Endothelial cell of hepatic sinusoid (primary cell): ENCODE data around the gene TTLL5.

Experiments
- in situ Hi-C: cut with HindIII; loops from 2 replicates; pipeline ENCODE4 v1.10.0; 2017; ENCODE audit warnings: low sequenced_read_pairs

The TTLL5 gene

DNA sequence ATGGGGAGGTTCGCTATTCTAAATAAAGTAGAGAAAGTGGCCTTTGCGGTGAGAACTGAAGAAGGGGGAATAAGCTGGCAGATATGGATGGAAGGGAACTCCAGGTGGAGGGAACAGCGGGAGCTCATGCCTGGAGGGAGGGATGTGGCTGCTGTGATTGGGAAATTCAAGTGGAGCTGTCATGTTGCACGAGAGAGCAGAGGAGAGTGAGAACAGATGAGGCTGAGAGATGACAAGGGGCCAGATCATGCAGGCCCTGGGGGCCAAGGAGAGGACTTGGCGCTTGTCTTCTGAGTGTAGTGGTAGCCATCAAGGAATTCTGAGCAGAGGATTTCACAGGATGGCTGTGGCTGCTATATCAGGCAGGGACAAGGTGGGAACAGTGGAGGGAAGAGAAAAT is 285.7 kb downstream of the TTLL5 start:
- in situ Hi-C loops = no loop called here

GRCh38 chr14:75952489-75952888 is 291.4 kb downstream of the TTLL5 start:
- in situ Hi-C loops = no loop called here

DNA sequence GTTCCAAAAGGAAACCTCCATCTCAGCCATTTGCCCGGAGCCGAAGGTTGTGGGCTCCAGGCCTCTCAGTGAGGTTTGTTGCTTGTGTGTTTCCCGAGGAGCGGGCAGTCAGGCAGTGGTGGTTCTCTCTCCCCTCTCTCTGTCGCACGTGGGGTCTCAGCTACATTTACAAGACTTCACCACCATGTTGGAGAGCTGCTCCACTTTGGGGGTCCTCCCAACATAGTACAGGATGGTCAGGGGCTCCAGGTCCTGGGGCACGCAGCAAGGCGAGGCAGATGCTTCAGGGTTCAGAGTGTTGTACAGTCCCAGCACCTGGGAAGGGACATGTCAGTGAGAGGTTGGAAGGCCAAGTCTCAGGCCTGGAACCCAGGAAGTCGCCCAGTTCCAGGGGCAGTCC is 298.0 kb downstream of the TTLL5 start:
- in situ Hi-C loops = no loop called here

DNA sequence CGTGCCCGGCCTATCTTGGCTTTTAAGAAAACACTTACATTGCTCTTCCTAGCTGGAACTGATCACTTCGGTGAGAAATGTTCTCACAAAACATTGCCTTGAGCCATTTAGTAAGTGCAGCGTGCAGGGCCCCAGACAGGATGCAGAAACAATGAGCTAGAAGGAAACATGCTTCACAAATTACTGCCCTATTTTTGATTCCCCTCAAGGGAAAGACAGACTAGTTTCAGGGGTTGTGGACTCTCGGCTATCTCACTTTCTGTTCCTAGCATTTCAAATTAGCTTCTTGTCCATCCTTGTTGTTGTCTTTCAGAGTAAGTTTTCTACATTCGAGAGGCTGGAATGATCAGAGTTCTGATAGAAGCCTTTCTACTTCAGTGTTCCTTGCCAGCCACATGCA is 299.2 kb downstream of the TTLL5 start:
- in situ Hi-C loops = no loop called here

- in situ Hi-C loops = no loop called here
Measured at GRCh38 chr14:75961662-75962061, 300.6 kb downstream of the TTLL5 start.

GRCh38 chr14:75967866-75968265 is 306.8 kb downstream of the TTLL5 start:
- in situ Hi-C loops = no loop called here

DNA sequence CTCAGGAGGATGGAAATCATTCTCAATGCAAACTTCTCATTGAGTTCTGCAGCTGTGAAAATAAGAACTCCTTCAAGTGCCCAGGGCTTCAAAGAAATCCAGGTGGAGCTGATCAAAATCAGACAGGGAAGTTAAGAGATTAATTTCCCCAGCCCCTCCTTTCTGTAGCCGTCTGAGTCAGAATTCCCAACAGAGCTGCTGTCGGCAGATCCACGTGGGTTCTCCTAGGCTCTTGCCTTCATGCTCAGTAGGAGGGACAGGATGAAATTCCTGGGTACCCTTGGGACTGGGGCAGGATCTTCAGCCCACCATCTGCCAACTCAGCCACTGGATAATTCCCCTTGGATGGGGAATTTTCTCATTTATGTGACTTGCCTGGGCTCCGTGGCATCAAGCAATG is 307.4 kb downstream of the TTLL5 start:
- in situ Hi-C loops = no loop called here

DNA sequence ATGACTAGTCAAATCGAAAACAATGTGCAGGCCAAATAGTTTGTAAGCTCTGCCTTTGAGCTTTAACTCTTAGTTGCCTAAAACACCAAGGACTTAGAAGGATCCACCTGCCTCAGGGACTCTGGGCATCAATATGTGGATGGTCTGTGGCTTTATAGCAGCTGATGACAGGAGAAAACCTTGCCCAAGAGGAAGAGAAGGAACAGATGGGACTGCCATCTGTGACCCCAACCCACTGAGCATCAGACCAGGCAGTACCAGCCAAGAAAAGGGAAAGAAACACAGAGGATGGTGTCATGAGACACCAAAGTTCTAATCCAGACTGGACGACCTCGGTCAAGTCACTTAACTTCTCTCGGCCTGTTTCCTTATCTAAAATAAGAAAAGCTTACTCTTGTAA is 308.1 kb downstream of the TTLL5 start:
- in situ Hi-C loops = no loop called here

GRCh38 chr14:75969891-75970290 is 308.8 kb downstream of the TTLL5 start:
- in situ Hi-C loops = no loop called here

GRCh38 chr14:75970989-75971388 is 309.9 kb downstream of the TTLL5 start:
- in situ Hi-C loops = no loop called here

- in situ Hi-C loops = no loop called here
Measured at GRCh38 chr14:75971509-75971908, 310.5 kb downstream of the TTLL5 start.

DNA sequence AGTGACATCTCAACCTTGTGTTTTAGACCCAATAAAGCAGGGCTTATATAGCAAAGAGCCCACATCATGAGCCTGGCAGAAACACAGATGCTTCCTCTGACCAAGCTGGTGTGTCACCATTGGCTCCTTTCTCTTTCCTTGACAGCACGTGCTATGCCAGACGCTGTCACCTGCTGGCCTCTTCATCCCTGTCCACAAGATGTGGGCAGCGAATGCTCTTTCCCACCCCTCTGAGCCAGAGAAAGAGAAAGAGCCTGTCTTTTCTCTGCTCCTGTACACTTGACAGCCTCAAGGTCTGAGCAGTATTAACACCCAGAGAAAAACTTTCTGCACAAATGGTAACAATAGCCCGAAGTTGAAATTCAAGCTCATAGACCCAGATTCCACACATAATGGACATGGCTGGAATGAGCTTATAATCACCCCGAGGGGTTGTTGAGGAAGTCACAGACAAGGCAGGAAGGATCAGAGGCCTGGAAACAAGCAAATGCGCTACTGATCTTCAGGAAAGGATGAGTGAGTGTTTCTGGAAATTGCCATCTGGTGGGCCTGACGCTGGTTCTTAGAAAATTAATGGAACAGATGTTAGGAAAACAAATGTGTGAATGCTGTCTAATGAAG is 311.9 kb downstream of the TTLL5 start:
- in situ Hi-C loops = no loop called here

- in situ Hi-C loops = no loop called here
Measured at GRCh38 chr14:75976826-75977581, 316.0 kb downstream of the TTLL5 start.

DNA sequence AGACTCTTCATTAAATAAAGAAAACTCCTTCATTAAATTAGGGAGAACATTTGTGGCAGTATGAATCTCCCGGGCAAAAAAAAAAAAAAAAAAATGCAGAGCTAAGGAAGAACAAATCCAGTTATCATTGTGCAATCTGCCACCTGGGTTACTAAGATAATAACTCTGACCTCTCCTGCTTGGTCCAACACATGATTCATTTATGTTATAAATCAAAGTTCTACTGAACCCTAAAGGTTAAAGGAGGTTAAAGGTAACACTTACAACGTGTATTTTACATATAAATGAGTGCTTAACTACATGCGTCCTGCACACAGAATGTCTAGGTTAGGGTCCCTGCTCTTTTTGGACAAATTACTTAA is 316.5 kb downstream of the TTLL5 start:
- in situ Hi-C loops = no loop called here

GRCh38 chr14:75978249-75978731 is 317.2 kb downstream of the TTLL5 start:
- in situ Hi-C loops = no loop called here

DNA sequence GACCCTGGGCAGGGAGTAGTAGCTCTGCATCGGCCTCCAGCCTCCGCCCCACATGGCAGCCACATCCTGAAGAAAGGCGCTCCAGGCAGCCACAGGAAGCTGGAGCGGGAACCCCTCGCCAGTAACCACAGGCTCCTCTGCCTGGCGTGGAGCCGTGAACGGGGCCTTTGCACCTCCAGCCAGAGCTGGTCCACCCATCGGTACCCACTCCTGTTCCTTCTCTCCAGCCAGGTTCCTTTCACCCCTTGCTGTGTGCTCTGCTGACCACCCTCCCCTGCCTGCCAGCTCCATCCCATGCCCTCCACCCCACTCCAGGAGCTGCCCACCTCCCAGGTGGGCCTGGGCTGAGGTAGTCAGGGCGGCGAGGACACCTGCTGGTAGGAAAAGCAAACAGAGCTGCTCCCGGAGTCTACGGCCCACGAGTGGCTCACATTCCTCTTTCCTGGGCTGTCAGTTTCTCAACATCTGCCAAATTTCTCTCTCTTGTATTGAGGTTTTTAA is 318.1 kb downstream of the TTLL5 start:
- in situ Hi-C loops = no loop called here

GRCh38 chr14:75979648-75980565 is 318.9 kb downstream of the TTLL5 start:
- in situ Hi-C loops = no loop called here

DNA sequence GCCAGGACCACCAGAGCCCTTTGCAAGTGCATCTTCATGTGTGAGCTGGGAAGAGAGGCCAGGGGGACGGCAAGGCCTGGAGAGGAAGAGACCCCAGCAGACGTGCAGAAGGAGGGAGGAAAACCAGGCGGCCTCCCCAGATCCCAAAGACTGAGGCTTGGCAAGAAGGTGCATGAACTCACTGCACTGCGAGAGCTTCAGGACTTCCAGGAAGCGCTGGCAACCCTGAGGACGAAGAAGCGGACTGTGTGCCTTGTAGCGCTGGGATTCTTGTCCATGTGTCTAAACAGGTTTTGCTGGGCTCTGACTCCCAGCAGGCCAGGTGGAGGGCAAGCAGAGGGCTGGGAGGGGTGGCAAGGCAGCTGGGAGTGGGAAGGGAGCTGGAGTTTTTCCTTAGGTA is 319.8 kb downstream of the TTLL5 start:
- in situ Hi-C loops = no loop called here

DNA sequence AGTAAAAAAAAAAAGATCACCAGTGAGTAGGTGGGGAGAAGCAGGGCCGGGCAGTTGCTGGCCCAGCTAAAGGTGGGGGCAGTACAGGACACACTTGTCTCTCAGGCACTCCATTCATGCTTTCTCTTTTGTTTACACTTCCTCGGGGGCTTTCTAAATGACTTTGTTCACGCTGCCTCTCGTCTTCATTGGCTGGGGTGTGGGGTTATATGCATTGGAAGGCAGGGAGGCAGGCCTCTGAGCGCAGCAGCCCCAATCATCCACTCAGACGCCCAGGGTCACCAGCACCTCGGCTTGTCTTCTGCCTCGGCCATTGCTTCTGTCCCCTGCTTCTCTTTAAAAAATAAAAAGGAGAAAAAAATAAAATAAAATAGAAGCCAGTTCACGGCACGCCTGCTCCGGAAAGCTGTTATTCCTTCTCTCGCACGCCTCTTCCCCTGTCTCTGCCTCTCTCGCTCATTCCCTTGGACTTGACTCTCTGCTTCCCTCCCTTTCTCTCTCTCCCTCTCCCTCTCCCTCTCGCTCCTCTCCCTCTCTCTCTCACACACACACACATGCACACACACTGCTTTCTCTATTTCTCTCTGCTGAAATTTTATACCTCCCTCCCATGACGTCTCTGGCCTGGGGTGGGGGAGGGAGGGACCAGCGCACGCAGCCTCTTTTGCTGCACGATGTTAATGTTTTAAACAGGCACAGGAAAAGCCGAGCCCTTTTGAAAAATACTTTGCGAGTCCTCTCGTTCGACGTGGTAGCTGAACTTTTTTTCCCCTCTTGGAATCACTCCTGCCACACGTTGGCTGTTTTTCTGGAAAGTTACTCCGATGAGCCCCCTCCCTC is 320.6 kb downstream of the TTLL5 start, which contains the start of gene TGFB3:
Gene TGFB3, minus strand, starts transcription at position 570 of the 840 bp plus-strand sequence. CDS start 1,102 bp downstream, outside the sequence.
- in situ Hi-C loops = no loop called here

GRCh38 chr14:75982266-75983018 is 321.4 kb downstream of the TTLL5 start:
- in situ Hi-C loops = no loop called here
